ENCODE results near the gene BBS9. TPM values are rescaled to one million over a fixed set of nuclear protein-coding genes. Genes with fewer than 3 reads are reported as not detected.

BBS9 gene
- total and polyA plus RNA-seq, 2 donors from 2014 or later = 9.0 to 23.4 TPM

- TF ChIP-seq, protein P1, sequence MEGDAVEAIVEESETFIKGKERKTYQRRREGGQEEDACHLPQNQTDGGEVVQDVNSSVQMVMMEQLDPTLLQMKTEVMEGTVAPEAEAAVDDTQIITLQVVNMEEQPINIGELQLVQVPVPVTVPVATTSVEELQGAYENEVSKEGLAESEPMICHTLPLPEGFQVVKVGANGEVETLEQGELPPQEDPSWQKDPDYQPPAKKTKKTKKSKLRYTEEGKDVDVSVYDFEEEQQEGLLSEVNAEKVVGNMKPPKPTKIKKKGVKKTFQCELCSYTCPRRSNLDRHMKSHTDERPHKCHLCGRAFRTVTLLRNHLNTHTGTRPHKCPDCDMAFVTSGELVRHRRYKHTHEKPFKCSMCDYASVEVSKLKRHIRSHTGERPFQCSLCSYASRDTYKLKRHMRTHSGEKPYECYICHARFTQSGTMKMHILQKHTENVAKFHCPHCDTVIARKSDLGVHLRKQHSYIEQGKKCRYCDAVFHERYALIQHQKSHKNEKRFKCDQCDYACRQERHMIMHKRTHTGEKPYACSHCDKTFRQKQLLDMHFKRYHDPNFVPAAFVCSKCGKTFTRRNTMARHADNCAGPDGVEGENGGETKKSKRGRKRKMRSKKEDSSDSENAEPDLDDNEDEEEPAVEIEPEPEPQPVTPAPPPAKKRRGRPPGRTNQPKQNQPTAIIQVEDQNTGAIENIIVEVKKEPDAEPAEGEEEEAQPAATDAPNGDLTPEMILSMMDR (IDR thresholded peaks at IDR 0.05; ENCODE audit: borderline replicate concordance, extremely low read depth, insufficient read depth) = no peak
- Histone ChIP-seq H3K36me3 (ENCODE audit: control insufficient read depth in 2 of 3, insufficient read depth in 3 of 3, low read length in 3 of 3) (no peaks in the 10 kb centered on the region), H3K9me3 (ENCODE audit: control insufficient read depth in 2 of 3, insufficient read depth in 1 of 3, low read length in 3 of 3) (no peaks in the 10 kb centered on the region), H3K4me3 (ENCODE audit: low read length in 3 of 3) (no peak overlapping the region), H3K4me1 (ENCODE audit: control insufficient read depth in 2 of 3, insufficient read depth in 2 of 3, low read depth in 1 of 3, low read length in 3 of 3) (no peaks in the 10 kb centered on the region), H3K27ac (ENCODE audit: low read depth in 2 of 2, low read length in 2 of 2) (no peak overlapping the region), H3K9ac (ENCODE audit: low read length in 3 of 3) (no peak overlapping the region), H3K27me3 (ENCODE audit: control insufficient read depth, insufficient read depth, low read length) (no peaks in the 10 kb centered on the region)
- no peak for DNase-seq
- FAIRE-seq = no peak
- intact Hi-C loops (cut with DNase I) = no loop called here
These were observed 41.5 kb upstream of the BBS9 start for GRCh38 chr7:33087858-33088257.

DNA sequence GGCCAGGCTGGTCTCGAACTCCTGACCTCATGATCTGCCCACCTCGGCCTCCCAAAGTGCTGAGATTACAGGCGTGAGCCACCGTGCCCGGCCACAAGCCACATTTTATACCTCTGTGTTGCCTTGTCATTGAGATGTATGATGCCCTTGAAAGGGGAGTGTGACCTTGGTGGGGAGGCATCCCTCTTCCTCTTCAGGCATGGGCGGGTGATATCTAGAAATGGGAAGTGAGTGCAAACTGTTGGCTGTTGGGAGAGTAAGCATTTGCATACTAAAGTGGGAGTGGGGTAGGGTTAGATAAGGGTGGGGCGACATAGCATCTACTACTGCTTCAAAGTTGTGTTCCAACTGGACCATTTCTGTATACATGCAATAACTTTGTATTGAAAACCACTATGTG is 40.2 kb upstream of the BBS9 start:
- DNase-seq (no peak), FAIRE-seq (no peak)
- H3K27me3 ChIP-seq (ENCODE audit: control insufficient read depth, insufficient read depth, low read length) = no peaks in the 10 kb centered on the region
- TF ChIP-seq, protein P1 (IDR thresholded peaks at IDR 0.05; ENCODE audit: borderline replicate concordance, extremely low read depth, insufficient read depth) = no peak
- no peaks in the 10 kb centered on the region for H3K9me3 ChIP-seq (ENCODE audit: control insufficient read depth in 2 of 3, insufficient read depth in 1 of 3, low read length in 3 of 3)
- no peaks in the 10 kb centered on the region for H3K36me3 ChIP-seq (ENCODE audit: control insufficient read depth in 2 of 3, insufficient read depth in 3 of 3, low read length in 3 of 3)
- intact Hi-C loops (cut with DNase I) = no loop called here
- no peak overlapping the region for H3K9ac ChIP-seq (ENCODE audit: low read length in 3 of 3)
- H3K4me3 ChIP-seq (ENCODE audit: low read length in 3 of 3) = no peak overlapping the region
- no peak overlapping the region for H3K27ac ChIP-seq (ENCODE audit: low read depth in 2 of 2, low read length in 2 of 2)
- no peaks in the 10 kb centered on the region for H3K4me1 ChIP-seq (ENCODE audit: control insufficient read depth in 2 of 3, insufficient read depth in 2 of 3, low read depth in 1 of 3, low read length in 3 of 3)

GRCh38 chr7:33091111-33091531 is 38.2 kb upstream of the BBS9 start:
- TF ChIP-seq, protein P1 (IDR thresholded peaks at IDR 0.05; ENCODE audit: borderline replicate concordance, extremely low read depth, insufficient read depth) = no peak
- FAIRE-seq = no peak
- no peak for DNase-seq
- H3K9ac ChIP-seq (ENCODE audit: low read length in 3 of 3) = no peak overlapping the region
- intact Hi-C loops (cut with DNase I) = no loop called here
- no peaks in the 10 kb centered on the region for H3K9me3 ChIP-seq (ENCODE audit: control insufficient read depth in 2 of 3, insufficient read depth in 1 of 3, low read length in 3 of 3)
- no peaks in the 10 kb centered on the region for H3K4me1 ChIP-seq (ENCODE audit: control insufficient read depth in 2 of 3, insufficient read depth in 2 of 3, low read depth in 1 of 3, low read length in 3 of 3)
- peaks cover 0 to 8% (median 7%) of the 10 kb centered on the region in 3 donors for H3K36me3 ChIP-seq (ENCODE audit: control insufficient read depth in 2 of 3, insufficient read depth in 3 of 3, low read length in 3 of 3)
- H3K4me3 ChIP-seq (ENCODE audit: low read length in 3 of 3) = no peak overlapping the region
- H3K27ac ChIP-seq (ENCODE audit: low read depth in 2 of 2, low read length in 2 of 2) = no peak overlapping the region
- H3K27me3 ChIP-seq (ENCODE audit: control insufficient read depth, insufficient read depth, low read length) = no peaks in the 10 kb centered on the region

GRCh38 chr7:33091641-33092191 is 37.6 kb upstream of the BBS9 start:
- no peak overlapping the region for H3K27ac ChIP-seq (ENCODE audit: low read depth in 2 of 2, low read length in 2 of 2)
- TF ChIP-seq, protein P1 (IDR thresholded peaks at IDR 0.05; ENCODE audit: borderline replicate concordance, extremely low read depth, insufficient read depth) = no peak
- no peak for DNase-seq
- FAIRE-seq = no peak
- intact Hi-C loops (cut with DNase I) = no loop called here
- no peak overlapping the region for H3K4me3 ChIP-seq (ENCODE audit: low read length in 3 of 3)
- H3K36me3 ChIP-seq (ENCODE audit: control insufficient read depth in 2 of 3, insufficient read depth in 3 of 3, low read length in 3 of 3) = peaks cover 3 to 14% (median 10%) of the 10 kb centered on the region in 3 donors
- no peak overlapping the region for H3K9ac ChIP-seq (ENCODE audit: low read length in 3 of 3)
- no peaks in the 10 kb centered on the region for H3K9me3 ChIP-seq (ENCODE audit: control insufficient read depth in 2 of 3, insufficient read depth in 1 of 3, low read length in 3 of 3)
- H3K27me3 ChIP-seq (ENCODE audit: control insufficient read depth, insufficient read depth, low read length) = no peaks in the 10 kb centered on the region
- no peaks in the 10 kb centered on the region for H3K4me1 ChIP-seq (ENCODE audit: control insufficient read depth in 2 of 3, insufficient read depth in 2 of 3, low read depth in 1 of 3, low read length in 3 of 3)

Measured in kidney (tissue), 14 donors.